Heart right ventricle (tissue), 16 donors: Measurements from ENCODE around the gene KCNK2. TPM values are rescaled to one million over a fixed set of nuclear protein-coding genes. Genes with fewer than 3 reads are reported as not detected.

Experiments
- ATAC-seq, 8 donors: fragments of 200-7000 bp; cut with Tn5 transposase; one replicate each; pipeline ENCODE4 v1.9.1; 2020; ENCODE audit warnings: mild to moderate bottlenecking in 8 of 8, moderate library complexity in 8 of 8, moderate number of reproducible peaks in 1 of 8
- DNase-seq, 2 donors: peaks; one replicate each; pipeline ENCODE4 v3.0.0-alpha.2; 2020
- H3K27ac ChIP-seq, 10 donors: fragments of 200-600 bp; sonication (generic) in 2 of 10; one replicate each; pipeline versions ENCODE4 v1.5.0 to v1.8.0; 2020 to 2022; ENCODE audit warnings: mild to moderate bottlenecking in 3 of 10
- H3K27me3 ChIP-seq, 7 donors: fragments of 200-600 bp; one replicate each; pipeline ENCODE4 v1.8.0; 2021 to 2022; ENCODE audit warnings: mild to moderate bottlenecking in 2 of 7
- H3K36me3 ChIP-seq, 9 donors: fragments of 200-600 bp; sonication (generic) in 1 of 9; one replicate each; pipeline versions ENCODE4 v1.5.0 to v1.8.0; 2020 to 2022; ENCODE audit warnings: mild to moderate bottlenecking in 2 of 9
- H3K4me1 ChIP-seq, 9 donors: fragments of 200-600 bp; sonication (generic) in 1 of 9; one replicate each; pipeline versions ENCODE4 v1.5.0 to v1.8.0; 2020 to 2022; ENCODE audit warnings: mild to moderate bottlenecking in 4 of 9
- H3K4me3 ChIP-seq, 10 donors: fragments of 200-600 bp; sonication (generic) in 2 of 10; one replicate each; pipeline versions ENCODE4 v1.5.0 to v1.8.0; 2020 to 2022; ENCODE audit warnings: mild to moderate bottlenecking in 7 of 10, moderate library complexity in 2 of 10
- H3K9me3 ChIP-seq, 11 donors: fragments of 200-600 bp in 10 of 11; sonication (generic) in 2 of 11; one replicate each; pipeline versions ENCODE4 v1.5.0 to v1.8.0; 2013 to 2022; ENCODE audit warnings: mild to moderate bottlenecking in 2 of 11, control low read depth in 1 of 11, moderate library complexity in 1 of 11
- CTCF ChIP-seq, 9 donors: fragments of 200-600 bp; sonication (generic) in 2 of 9; IDR thresholded peaks; one replicate each; pipeline versions ENCODE4 v1.5.0 to v1.8.0; 2021 to 2022; ENCODE audit warnings: antibody characterized with exemption in 9 of 9, mild to moderate bottlenecking in 5 of 9, moderate library complexity in 1 of 9
- WGBS, 2 donors: extraction: QIAGEN DNeasy Blood & Tissue Kit; methylation state at CpG; one replicate each; pipeline ENCODE4 v1.1.7; 2013; ENCODE audit warnings: inconsistent platforms in 1 of 2; 5-methylcytosine and 5-hydroxymethylcytosine counted together
- intact Hi-C, 10 donors: fragments of 100-400 bp; cut with DNase I; formaldehyde crosslinking; loops; one replicate each; pipeline versions ENCODE4 v1.11.1 to v1.14.2; 2022
- polyA plus RNA-seq, 2 donors: library from polyadenylated mRNA; stranded (reverse); fragments of 200-250 nt; gene quantifications; one replicate each; pipeline ENCODE4 v1.2.3, GENCODE V29; 2013
- total RNA-seq, 10 donors: library from RNA; stranded (reverse); fragmentation: NEBNext Ultra II Directional in 3 of 10; extraction: Animal tissue kit (Norgen Biotek cat#: 25700) in 3 of 10; gene quantifications; one replicate each; pipeline versions ENCODE4 v1.2.1 to v1.2.4, GENCODE V29; 2021 to 2023
- donor health status: Arrhythmogenic right ventricular cardiomyopathy.
- donor health status: ischemic (EF 13 %, LVEDD 7.1; RV severe dilation, severe dysfunction).
- donor health status: healthy with polysubstance abuse.
- donor health status: DM: no; HTN: yes; CAD: no.
- donor health status: DM: no; HTN: no; CAD: no.
- donor health status: ischemic (EF 25% LVEDD 6.9; RV normal size, moderate dysfunction).
- donor health status: ischemic (EF 25% LVEDD 5.7; RV mildly dilated, moderate dysfunction).
- donor health status: healthy.
- donor health status: DM: yes; HTN: yes; CAD: no.
- donor health status: Ischemic cardiomyopathy.
- donor health status: ischemic (EF 35%, LVEDD 5.7; RV mildly dilated, moderate dysfunction).
- donor health status: nonischemic (EF 11% LVEDD 7.7; RV severe dilation, severe dysfunction).
- donor health status: DM: yes; HTN: yes; CAD: no.
- donor health status: PGD.
- donor health status: ischemic (EF 29% LVEDD 5.4; RV normal size, mild dysfunction).
- donor health status: nonischemic (EF 23%, LVEDD 6.1; RV moderate dilation, normal function).

KCNK2 gene
- total and polyA plus RNA-seq, 12 donors = 0.06 to 0.79 (median 0.26) TPM; not detected in 5

GRCh38 chr1:215267495-215267894 lies 185.0 kb downstream of the KCNK2 start:
- no peak for TF ChIP-seq CTCF (IDR thresholded peaks at IDR 0.05)
- intact Hi-C loops = no loop called here
- no peaks in the 10 kb centered on the region for H3K36me3 ChIP-seq
- H3K9me3 ChIP-seq = no peaks in the 10 kb centered on the region
- H3K27me3 ChIP-seq = no peaks in the 10 kb centered on the region
- DNase-seq (no peak), ATAC-seq (no peak)
- no peaks in the 10 kb centered on the region for H3K4me1 ChIP-seq
- WGBS, 2 donors = 71 to 82% methylated on average over 1 of the region's 1 CpG
- H3K4me3 ChIP-seq = no peak overlapping the region
- H3K27ac ChIP-seq = no peak overlapping the region

GRCh38 chr1:215269955-215270354 lies 187.4 kb downstream of the KCNK2 start:
- DNase-seq (no peak), ATAC-seq (no peak)
- no peak overlapping the region for H3K4me3 ChIP-seq
- no peaks in the 10 kb centered on the region for H3K9me3 ChIP-seq
- intact Hi-C loops = no loop called here
- no peak overlapping the region for H3K27ac ChIP-seq
- no peaks in the 10 kb centered on the region for H3K36me3 ChIP-seq
- 52 to 57% methylated on average over 3 of the region's 3 CpGs for WGBS, 2 donors
- H3K4me1 ChIP-seq = no peaks in the 10 kb centered on the region
- no peaks in the 10 kb centered on the region for H3K27me3 ChIP-seq
- no peak for TF ChIP-seq CTCF (IDR thresholded peaks at IDR 0.05)

GRCh38 chr1:215273838-215274516 lies 191.4 kb downstream of the KCNK2 start:
- Histone ChIP-seq H3K36me3 (no peaks in the 10 kb centered on the region), H3K27me3 (no peaks in the 10 kb centered on the region), H3K9me3 (no peaks in the 10 kb centered on the region), H3K27ac (no peak overlapping the region), H3K4me1 (no peaks in the 10 kb centered on the region), H3K4me3 (no peak overlapping the region)
- TF ChIP-seq CTCF (IDR thresholded peaks at IDR 0.05) = no peak
- ATAC-seq = no peak
- intact Hi-C loops = no loop called here
- 75 to 79% methylated on average over 5 of the region's 5 CpGs for WGBS, 2 donors
- DNase-seq = no peak

- H3K4me3 ChIP-seq = no peak overlapping the region
- DNase-seq (no peak), ATAC-seq (no peak)
- no peak overlapping the region for H3K27ac ChIP-seq
- H3K27me3 ChIP-seq = no peaks in the 10 kb centered on the region
- intact Hi-C loops = no loop called here
- 29 to 45% methylated on average over 1 of the region's 1 CpG for WGBS, 2 donors
- no peak for TF ChIP-seq CTCF (IDR thresholded peaks at IDR 0.05)
- H3K9me3 ChIP-seq = no peaks in the 10 kb centered on the region
- H3K36me3 ChIP-seq = no peaks in the 10 kb centered on the region
- no peaks in the 10 kb centered on the region for H3K4me1 ChIP-seq
Observed at GRCh38 chr1:215276582-215276981, 194.0 kb downstream of the KCNK2 start.
